Fibroblast of gingiva (primary cell): ENCODE data around the gene MTRF1.

Experiments used
- DNase-seq: peaks from one replicate; pipeline ENCODE4 v3.0.0-alpha.2; 2011; ENCODE audit warnings: low read depth

MTRF1 gene

GRCh38 chr13:41263261-41263971 is at the start of gene MTRF1:
MTRF1 (minus strand) TSS chr13:41263576; CDS start chr13:41260907, 2,669 bp downstream.
- DNase-seq: peak; percentile 67

GRCh38 chr13:41313117-41313516 is 49.7 kb upstream of the MTRF1 start:
- DNase-seq: no peak

- DNase-seq: peak; percentile 14
Measured at GRCh38 chr13:41312176-41312500, 48.8 kb upstream of the MTRF1 start.

GRCh38 chr13:41311406-41312175 is 48.2 kb upstream of the MTRF1 start:
- DNase-seq: no peak

- DNase-seq: peak; percentile 89
Measured at GRCh38 chr13:41310963-41311405, 47.6 kb upstream of the MTRF1 start, which contains the start of gene NAA16. NAA16 (plus strand) TSS chr13:41311267; CDS start chr13:41311529, 262 bp downstream.

- DNase-seq: no peak
Measured at GRCh38 chr13:41307884-41308640, 44.7 kb upstream of the MTRF1 start.

- DNase-seq: peak; percentile 12
Measured at GRCh38 chr13:41306271-41307145, 43.1 kb upstream of the MTRF1 start.

- DNase-seq: no peak
Measured at GRCh38 chr13:41304551-41304950, 41.2 kb upstream of the MTRF1 start.

GRCh38 chr13:41302743-41303142 is 39.4 kb upstream of the MTRF1 start:
- DNase-seq: no peak

- no peak for DNase-seq
Measured at GRCh38 chr13:41299316-41300094, 36.1 kb upstream of the MTRF1 start.

GRCh38 chr13:41296879-41297646 is 33.7 kb upstream of the MTRF1 start:
- no peak for DNase-seq

- no peak for DNase-seq
Measured at GRCh38 chr13:41295973-41296372, 32.6 kb upstream of the MTRF1 start.

GRCh38 chr13:41294914-41295313 is 31.5 kb upstream of the MTRF1 start:
- DNase-seq: no peak

- no peak for DNase-seq
Measured at GRCh38 chr13:41293272-41293671, 29.9 kb upstream of the MTRF1 start.

GRCh38 chr13:41291246-41291645 is 27.9 kb upstream of the MTRF1 start:
- no peak for DNase-seq

GRCh38 chr13:41289463-41289881 is 26.1 kb upstream of the MTRF1 start:
- no peak for DNase-seq

- DNase-seq: no peak
Measured at GRCh38 chr13:41286370-41286769, 23.0 kb upstream of the MTRF1 start.

- DNase-seq: peak; percentile 97
Measured at GRCh38 chr13:41284512-41285288, 21.3 kb upstream of the MTRF1 start.

GRCh38 chr13:41282129-41282571 is 18.8 kb upstream of the MTRF1 start:
- no peak for DNase-seq
